ENCODE data around the gene ZNF93.
"Not testable (repeated sequence)": the region's sequence is repeated elsewhere in the genome, so short reads cannot be mapped to it uniquely, and the experiment has no call there.

Gene ZNF93

DNA sequence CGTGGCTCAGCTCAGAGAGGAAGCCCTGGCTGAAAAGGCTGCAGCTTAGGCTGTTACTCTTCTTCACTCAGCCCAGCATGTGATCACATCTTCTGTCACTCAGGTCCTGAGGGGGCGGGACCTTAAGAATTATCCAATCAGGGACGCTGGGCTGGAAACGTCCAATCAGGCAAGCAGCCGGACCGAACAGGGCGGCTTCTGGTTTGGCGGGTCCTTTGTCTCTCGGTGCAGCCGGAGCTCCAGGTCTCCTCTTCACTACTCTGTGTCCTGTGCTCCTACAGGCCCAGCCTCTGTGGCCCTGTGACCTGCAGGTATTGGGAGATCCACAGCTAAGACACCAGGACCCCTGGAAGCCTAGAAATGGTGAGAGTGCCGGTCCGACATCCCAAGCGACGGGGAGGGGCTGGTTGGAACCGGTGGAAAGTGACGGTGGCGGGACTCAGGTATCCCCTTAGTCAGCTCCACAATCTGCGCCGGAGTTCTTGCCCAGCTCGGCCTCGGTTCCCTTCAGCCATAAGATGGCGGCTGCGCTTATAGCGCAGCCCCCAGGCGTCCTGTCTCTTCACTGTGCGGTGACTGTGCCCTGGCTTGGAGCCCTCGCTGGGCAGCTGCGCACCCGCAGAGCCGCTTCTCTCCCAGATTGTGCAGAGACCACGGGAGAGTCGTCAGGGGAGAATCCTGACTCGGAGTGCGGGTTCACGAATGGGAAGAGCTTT is at the start of gene ZNF93:
ZNF93 (plus strand) TSS at position 218 of the 716 bp plus-strand sequence; CDS start at position 361, 143 bp downstream.
- peak; percentile 97 for DNase-seq

GRCh38 chr19:19851740-19852139 is 49.0 kb upstream of the ZNF93 start:
- DNase-seq = not testable (repeated sequence)

DNA sequence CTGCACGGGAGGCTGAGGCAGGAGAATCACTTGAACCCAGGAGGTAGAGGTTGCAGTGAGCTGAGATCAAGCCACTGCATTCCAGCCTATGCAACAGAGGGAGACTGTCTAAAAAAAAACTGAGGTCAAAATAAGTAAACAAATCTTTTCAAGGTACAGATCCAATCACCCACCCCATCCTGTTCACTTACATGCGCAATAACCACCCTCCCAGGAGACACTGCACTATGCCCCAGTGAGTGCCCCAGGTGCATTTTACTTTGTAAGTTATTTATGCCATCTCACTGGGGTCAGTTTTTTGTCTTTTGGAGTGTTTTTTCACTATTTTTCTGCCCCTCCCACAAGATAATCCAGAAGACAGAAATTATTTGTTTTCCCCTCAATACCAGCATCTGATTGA is 42.0 kb upstream of the ZNF93 start:
- DNase-seq = no peak

- DNase-seq = no peak
Measured at GRCh38 chr19:19860756-19861390, 39.9 kb upstream of the ZNF93 start.

GRCh38 chr19:19865750-19866610 is 34.8 kb upstream of the ZNF93 start, which contains the start of gene ZNF253:
Gene ZNF253 (plus strand): TSS chr19:19865882. CDS start chr19:19865997, 115 bp downstream.
- peak; percentile 97 for DNase-seq

DNA sequence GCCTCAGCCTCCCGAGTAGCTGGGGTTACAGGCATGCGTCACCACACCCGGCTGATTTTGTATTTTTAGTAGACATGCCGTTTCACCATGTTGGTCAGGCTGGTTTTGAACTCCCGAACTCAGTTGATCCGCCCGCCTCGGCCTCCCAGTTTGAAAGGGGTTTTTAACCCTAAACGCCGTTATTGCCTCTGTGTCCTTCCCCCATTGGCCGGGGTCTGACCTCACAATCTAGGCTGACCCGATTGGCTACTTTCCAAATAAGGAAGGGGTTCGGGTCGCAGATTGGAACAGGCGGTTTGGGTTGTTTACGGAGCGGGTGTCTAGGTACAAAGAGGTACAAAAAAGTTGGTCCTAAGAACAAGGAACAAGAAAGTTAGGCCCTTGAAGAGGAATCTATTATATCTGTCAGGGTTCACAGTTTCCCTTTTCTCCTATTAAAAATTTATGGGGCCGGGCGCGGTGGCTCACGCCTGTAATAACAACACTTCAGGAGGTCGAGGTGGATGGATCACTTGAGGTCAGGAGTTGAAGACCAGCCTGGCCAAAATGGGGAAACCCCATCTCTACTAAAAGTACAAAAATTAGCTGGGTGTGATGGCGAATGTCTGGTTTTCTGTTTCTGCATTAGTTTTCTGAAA is 34.0 kb upstream of the ZNF93 start:
- DNase-seq = peak; percentile 40

DNA sequence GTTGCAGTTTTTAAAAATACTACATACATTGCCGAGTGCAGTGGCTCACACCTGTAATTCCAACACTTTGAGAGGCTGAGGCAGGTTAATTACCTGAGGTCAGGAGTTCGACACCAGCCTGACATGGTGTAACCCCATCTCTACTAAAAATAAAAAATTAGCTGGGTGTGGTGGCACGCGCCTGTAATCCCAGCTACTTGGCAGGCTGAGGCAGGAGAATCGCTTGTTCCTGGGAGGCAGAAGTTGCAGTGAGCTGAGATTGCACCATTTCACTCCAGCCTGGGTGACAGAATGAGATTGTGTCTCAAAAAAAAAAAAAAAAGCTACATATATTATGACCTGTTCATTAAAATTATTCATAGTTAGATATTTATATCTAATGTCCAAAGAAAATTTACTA is 30.7 kb upstream of the ZNF93 start:
- not testable (repeated sequence) for DNase-seq

DNA sequence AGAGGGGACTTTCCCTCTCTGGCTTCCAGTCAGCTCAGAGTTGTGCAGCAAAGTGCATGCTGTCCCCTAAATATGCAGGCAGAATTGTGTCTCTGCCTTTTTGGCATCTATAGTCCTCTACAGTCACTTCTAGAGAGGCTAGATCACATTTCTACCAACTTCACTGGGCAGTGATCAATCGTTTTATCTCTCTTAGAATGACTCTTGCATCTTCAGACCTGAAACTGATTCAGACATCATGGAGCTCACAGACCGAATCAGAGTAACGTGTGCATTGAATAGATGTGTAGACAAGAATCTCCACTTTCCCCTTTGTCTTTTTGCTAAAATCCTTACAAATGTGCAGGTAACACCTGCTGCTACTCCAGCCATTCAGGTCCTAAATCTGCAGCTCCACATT is 28.8 kb upstream of the ZNF93 start:
- no peak for DNase-seq

GRCh38 chr19:19873381-19873780 is 27.4 kb upstream of the ZNF93 start:
- DNase-seq = no peak

GRCh38 chr19:19877724-19878123 is 23.0 kb upstream of the ZNF93 start:
- DNase-seq = no peak

DNA sequence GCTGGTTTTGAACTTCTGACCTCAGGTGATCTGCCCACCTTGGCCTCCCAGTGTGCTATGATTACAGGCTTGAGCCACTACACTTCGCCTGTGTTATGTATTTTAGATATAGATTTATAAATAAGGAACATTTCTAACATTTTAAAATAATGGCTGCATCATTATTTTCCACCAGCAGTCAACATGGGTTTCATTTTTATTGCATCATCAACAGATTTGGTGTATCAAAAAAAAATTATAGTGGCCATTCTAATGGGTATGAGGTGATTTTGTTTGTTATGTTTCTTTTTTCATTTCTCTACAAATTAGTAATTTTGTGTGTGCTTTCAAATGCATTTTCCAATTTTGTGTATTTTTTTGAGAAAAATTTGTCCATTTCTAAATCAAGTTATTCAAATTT is 16.2 kb upstream of the ZNF93 start:
- no peak for DNase-seq

DNA sequence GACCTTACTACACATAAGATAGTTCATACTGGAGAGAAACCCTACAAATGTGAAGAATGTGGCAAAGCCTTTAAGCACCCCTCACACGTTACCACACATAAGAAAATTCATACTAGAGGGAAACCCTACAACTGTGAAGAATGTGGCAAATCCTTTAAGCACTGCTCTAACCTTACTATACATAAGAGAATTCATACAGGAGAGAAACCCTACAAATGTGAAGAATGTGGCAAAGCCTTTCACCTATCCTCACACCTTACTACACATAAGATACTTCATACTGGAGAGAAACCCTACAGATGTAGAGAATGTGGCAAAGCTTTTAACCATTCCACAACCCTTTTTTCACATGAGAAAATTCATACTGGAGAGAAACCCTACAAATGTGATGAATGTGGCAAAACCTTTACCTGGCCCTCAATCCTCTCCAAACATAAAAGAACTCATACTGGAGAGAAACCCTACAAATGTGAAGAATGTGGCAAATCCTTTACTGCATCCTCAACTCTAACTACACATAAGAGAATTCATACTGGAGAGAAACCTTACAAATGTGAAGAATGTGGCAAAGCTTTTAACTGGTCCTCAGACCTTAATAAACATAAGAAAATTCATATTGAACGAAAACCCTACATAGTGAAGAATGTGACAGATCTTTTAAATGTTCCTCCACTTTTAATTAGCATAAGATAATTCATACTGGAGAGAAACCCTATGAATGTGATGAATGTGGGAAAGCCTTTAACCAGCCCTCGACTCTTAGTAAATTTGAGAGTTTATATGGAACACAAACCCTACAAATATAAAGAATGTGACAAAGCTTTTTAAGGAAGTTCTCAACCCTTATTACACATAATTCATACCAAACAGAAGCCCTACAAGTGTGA is 8.4 kb upstream of the ZNF93 start:
- not testable (repeated sequence) for DNase-seq

DNA sequence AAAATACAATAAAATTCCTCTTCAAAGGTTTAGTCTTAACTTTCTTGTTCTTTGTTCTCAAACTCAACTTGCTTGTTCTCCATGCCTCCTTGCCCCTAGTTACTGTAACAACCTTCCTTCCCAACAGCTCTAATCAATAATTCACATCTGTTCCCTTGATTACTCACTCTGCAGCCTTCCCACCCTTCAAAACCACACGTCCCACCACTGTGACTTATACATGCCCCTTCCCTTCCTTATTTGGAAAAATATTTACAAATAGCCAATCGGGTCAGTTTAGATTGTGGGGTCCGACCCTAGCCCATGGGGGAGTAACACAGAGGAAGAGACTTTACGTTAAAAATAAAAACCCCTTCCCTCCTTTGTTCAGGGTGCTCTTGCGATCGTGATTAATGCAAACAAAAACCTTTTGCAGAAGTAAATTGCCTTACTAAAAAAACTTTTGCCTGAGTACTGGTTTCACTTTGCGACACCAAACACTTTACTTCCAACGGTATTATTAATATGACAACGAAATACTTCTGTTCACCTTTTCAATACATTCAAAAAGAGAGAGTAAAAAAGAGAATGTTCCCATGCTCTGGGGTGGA is 512 bp upstream of the ZNF93 start:
- peak; percentile 53 for DNase-seq

DNA sequence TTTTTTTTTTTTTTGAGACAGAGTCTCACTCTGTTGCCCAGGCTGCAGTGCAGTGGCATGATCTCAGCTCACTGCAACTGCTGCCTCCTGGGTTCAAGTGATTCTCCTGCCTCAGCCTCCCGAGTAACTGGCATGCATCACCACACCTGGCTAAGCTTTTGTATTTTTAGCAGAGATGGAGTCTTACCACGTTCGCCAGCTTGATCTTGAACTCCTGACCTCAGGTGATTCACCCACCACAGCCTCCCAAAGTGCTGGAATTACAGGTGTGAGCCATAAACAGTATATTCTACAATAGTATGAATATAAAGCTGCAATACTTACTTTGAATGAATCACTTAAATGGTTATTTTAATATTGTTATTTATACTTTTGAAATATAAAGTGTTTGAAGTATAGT is 6.8 kb downstream of the ZNF93 start:
- DNase-seq = not testable (repeated sequence)

- DNase-seq = no peak
Measured at GRCh38 chr19:19909654-19910053, 8.9 kb downstream of the ZNF93 start.

GRCh38 chr19:19911150-19911549 is 10.4 kb downstream of the ZNF93 start:
- no peak for DNase-seq

DNA sequence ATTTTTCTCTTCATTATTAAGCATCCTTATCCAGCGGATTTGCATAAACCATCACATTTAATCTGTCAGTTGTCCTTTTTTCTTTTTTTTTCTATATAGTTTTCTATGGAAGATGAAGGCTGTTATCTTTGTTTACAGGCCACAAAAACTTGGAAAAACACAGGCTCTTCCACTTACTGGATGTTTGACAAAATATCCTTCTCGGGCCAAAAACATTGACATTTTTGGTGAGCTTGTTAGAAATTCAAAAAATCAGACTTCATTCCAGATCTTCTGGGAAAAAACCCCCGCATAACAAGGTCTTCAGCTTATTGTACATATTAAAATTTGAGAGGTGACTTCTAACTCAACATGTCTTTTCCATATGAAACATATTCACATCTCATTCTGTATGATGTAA is 13.8 kb downstream of the ZNF93 start:
- no peak for DNase-seq

- not testable (repeated sequence) for DNase-seq
Measured at GRCh38 chr19:19930417-19930816, 29.7 kb downstream of the ZNF93 start.

DNA sequence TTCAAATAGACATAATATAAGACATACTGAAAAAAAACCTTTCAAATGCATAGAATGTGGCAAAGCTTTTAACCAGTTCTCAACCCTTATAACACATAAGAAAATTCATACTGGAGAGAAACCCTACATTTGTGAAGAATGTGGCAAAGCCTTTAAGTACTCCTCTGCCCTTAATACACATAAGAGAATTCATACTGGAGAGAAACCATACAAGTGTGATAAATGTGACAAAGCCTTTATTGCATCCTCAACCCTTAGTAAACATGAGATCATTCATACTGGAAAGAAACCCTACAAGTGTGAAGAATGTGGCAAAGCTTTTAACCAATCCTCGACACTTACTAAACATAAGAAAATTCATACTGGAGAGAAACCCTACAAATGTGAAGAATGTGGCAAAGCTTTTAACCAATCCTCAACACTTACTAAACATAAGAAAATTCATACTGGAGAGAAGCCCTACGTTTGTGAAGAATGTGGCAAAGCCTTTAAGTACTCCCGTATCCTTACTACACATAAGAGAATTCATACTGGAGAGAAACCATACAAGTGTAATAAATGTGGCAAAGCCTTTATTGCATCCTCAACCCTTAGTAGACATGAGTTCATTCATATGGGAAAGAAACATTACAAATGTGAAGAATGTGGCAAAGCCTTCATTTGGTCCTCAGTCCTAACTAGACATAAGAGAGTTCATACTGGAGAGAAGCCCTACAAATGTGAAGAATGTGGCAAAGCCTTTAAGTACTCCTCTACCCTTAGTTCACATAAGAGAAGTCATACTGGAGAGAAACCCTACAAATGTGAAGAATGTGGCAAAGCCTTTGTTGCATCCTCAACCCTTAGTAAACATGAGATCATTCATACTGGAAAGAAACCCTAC is 32.9 kb downstream of the ZNF93 start:
- not testable (repeated sequence) for DNase-seq

DNA sequence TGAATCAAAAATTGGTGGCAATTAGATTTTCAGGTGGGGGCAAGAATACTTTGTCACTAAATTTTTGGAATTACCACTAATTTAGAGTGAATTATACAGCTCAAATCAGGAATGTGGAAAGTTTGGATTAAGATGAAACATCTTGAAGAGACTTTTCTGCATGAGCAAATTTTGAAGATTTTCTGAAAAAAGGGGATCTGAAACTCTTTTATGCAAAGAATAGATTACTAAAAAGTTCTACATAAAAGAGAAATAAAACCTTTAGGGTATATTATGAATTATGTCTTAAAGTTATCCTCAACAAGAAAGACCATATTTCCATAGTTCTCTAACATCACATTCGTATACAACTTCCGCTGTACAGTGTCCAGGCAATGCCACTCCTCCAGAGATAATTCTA is 36.7 kb downstream of the ZNF93 start:
- no peak for DNase-seq

Data from left hindlimb (tissue), 1 donor.